ENCODE measurements around the gene NOLC1.
"Not testable (repeated sequence)": the region's sequence is repeated elsewhere in the genome, so short reads cannot be mapped to it uniquely, and the experiment has no call there.

The NOLC1 gene

DNA sequence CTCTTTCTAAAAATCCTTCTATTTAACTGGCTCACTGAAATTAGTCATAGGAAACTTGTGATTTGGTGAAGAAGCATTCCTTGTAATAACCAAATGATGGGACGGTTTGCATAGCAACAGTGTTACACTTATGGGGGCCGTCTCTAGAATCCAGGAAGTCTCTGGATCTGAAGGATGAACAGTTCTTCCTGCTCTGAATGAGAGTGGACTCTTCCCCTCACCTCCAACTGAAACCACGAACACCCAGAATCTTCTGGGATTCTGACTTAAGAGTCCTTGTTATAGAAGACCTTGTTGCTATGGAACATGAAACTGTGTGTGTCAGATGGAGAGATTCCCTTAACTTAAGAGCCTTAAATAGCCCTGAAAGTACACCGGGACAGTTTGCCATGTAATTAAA, 23.2 kb downstream of the NOLC1 start:
- no peaks in the 10 kb centered on the region for H3K36me3 ChIP-seq
- no peak overlapping the region for H3K4me3 ChIP-seq
- H3K9ac ChIP-seq = no peak overlapping the region
- H3K4me2 ChIP-seq = no peak overlapping the region
- no peaks in the 10 kb centered on the region for H4K20me1 ChIP-seq
- no peaks in the 10 kb centered on the region for H3K9me3 ChIP-seq
- peaks cover 2% of the 10 kb centered on the region; the same call in 1 of the 2 replicates for H3K4me1 ChIP-seq
- no peak overlapping the region for H3K27ac ChIP-seq
- H3K27me3 ChIP-seq = no peaks in the 10 kb centered on the region
- TF ChIP-seq Cebpa-rat (IDR thresholded peaks at IDR 0.05) = no peak

DNA sequence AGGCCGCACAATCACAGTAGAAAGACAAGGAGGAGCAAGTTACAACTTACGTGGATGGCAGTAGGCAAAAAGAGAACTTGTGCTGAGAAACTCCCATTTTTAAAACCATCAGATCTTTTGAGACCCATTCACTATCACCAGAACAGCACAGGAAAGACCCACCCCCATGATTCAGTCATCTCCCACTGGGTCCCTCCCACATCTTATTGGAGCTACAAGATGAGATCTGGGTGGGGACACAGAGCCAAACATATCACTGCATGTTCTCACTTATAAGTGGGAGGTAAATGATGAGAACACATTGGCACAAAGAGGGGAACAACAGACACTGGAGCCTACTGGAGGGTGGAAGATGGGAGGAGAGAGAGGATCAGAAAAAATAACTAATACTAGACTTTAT, 32.4 kb downstream of the NOLC1 start:
- H3K9me3 ChIP-seq = peaks cover 34% of the 10 kb centered on the region
- H3K27ac ChIP-seq = no peak overlapping the region
- H3K36me3 ChIP-seq = no peaks in the 10 kb centered on the region
- no peaks in the 10 kb centered on the region for H3K27me3 ChIP-seq
- no peaks in the 10 kb centered on the region for H4K20me1 ChIP-seq
- H3K4me3 ChIP-seq = no peak overlapping the region
- no peak for TF ChIP-seq Cebpa-rat (IDR thresholded peaks at IDR 0.05)
- no peak overlapping the region for H3K9ac ChIP-seq
- H3K4me2 ChIP-seq = no peak overlapping the region
- no peaks in the 10 kb centered on the region for H3K4me1 ChIP-seq

DNA sequence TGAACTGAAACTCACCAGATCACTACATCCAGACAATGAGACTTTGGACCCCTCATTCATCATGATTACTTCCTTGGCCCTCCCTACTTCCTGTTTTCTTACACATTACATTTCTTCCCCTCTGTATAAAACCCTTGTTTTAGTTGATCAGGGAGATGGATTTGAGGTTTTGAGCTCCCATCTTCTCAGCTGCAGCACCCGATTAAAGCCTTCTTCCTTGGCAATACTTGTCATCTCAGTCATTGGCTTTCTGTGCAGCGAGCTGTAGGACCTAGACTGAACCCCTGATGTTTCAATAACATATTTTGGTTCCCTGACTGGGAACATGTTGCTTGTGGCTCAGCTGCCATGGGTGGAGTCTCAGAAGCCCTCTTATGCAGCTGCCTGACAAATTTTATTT, 33.1 kb downstream of the NOLC1 start:
- no peak overlapping the region for H3K4me3 ChIP-seq
- H3K4me1 ChIP-seq = no peaks in the 10 kb centered on the region
- H3K27me3 ChIP-seq = no peaks in the 10 kb centered on the region
- H3K9me3 ChIP-seq = peaks cover 41% of the 10 kb centered on the region
- TF ChIP-seq Cebpa-rat (IDR thresholded peaks at IDR 0.05) = no peak
- no peaks in the 10 kb centered on the region for H4K20me1 ChIP-seq
- H3K4me2 ChIP-seq = no peak overlapping the region
- no peak overlapping the region for H3K27ac ChIP-seq
- H3K9ac ChIP-seq = no peak overlapping the region
- H3K36me3 ChIP-seq = no peaks in the 10 kb centered on the region

DNA sequence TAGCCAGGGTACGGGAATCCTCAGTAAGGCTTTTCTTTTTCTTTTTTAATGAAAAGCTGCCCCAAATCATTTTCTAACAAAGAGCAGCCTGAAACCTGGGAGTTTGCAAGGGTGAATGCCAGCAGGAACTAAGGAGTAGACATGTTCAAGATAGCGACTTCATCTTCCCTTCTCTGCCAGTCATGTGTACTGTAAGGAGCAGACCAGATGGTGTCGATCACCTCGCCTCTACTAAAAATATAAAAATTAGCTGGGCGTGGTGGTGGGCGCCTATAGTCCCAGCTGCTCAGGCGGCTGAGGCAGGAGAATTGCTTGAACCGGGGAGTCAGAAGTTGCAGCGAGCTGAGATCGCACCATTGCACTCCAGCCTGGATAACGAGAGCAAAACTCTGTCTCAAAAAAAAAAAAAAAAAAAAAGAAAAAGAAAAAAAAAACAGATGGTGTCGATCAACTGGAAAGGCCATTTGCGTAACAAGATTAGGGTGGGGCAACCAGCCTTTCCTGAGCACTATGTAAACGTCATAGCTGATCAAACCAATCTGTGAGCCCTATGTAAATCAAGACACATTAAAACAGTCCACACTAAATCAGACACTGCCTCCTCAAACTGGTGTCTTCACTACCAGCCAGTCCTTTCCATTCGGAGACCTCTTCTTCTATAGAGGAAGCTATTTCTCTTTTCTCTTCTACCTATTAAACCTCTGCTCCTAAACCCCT, 33.8 kb downstream of the NOLC1 start:
- Histone ChIP-seq H3K27ac (no peak overlapping the region), H3K9me3 (peaks cover 47% of the 10 kb centered on the region), H4K20me1 (no peaks in the 10 kb centered on the region), H3K4me2 (no peak overlapping the region), H3K36me3 (no peaks in the 10 kb centered on the region), H3K9ac (no peak overlapping the region), H3K27me3 (no peaks in the 10 kb centered on the region), H3K4me1 (no peaks in the 10 kb centered on the region), H3K4me3 (no peak overlapping the region)
- no peak for TF ChIP-seq Cebpa-rat (IDR thresholded peaks at IDR 0.05)

DNA sequence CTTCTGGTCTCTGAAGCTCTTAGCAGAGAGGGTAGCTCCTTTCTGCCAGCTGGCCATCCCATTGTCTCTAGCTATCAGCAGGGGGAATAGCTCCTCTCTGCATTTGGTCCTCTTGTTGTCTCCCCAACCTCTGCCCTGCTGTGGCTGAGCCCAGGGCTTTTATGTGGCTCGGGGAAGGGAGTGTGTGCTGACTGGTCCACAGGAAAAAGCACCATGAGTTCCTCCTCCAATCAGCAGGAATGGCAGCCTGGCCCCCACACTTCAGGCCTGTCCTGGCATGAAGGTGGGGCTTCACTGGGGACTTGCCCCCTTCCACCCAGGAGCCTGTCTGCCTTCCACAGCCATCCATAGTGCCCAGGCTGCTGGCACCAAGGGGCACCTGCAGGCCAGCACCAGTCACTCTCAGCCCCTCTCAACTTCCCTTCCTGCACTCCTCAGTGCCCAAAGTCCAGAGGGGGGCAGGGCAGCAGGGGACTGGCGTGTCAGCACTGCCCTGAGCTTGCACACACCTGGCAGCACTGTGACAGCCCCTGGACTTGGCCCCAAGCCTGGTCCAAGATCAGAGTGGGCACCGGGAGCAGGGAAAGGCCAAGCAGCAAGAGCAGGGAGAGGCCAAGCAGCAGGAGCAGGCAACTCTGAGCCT, 36.2 kb downstream of the NOLC1 start:
- H3K4me2 ChIP-seq = no peak overlapping the region
- H3K27ac ChIP-seq = no peak overlapping the region
- H3K4me1 ChIP-seq = no peaks in the 10 kb centered on the region
- peaks cover 72% of the 10 kb centered on the region for H3K9me3 ChIP-seq
- H3K27me3 ChIP-seq = no peaks in the 10 kb centered on the region
- H4K20me1 ChIP-seq = no peaks in the 10 kb centered on the region
- no peak for TF ChIP-seq Cebpa-rat (IDR thresholded peaks at IDR 0.05)
- no peak overlapping the region for H3K4me3 ChIP-seq
- H3K9ac ChIP-seq = no peak overlapping the region
- no peaks in the 10 kb centered on the region for H3K36me3 ChIP-seq

DNA sequence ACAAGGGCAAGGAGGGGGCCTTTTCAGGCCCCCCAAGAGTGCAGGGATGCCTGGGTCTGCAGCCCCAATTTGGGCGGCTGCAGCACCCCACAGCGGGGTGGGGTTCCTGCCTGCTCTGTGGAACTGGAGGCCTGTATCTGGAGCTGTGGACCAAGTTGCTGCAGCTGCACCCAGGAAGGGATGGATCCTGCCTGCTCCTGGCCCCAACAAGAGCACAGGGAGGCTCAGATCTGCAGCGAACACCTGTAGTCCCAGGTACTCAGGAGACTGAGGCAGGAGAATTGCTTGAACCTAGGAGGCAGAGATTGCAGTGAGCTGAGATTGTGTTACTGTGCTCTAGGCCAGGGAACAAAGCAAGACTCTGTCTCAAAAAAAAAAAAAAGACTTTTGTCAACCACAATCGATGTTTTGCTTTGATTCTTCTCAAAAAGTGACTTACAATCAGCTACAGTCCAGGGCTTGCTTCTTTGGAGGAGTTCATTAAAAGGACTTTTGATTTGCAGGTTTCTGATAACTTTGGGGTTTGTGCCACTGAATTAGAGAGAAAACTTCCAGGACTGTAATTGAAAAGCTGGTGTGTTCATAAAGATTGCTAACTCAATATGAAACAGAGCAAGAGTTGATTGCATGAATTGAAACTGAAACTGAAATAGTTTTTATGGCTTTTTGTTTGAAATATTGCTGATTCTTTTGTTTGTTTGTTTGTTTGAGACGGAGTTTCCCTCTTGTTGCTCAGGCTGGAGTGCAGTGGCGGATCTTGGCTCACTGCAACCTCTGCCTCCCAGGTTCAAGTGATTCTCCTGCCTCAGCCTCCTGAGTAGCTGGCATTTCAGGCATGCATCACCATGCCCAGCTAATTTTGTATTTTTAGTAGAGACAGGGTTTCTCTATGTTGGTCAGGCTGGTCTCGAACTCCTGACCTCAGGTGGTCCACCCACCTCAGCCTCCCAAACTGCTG, 37.0 kb downstream of the NOLC1 start:
- H3K4me3 ChIP-seq, H3K4me2 ChIP-seq, H4K20me1 ChIP-seq, H3K27me3 ChIP-seq, H3K27ac ChIP-seq, H3K36me3 ChIP-seq, H3K4me1 ChIP-seq, H3K9ac ChIP-seq: not testable (repeated sequence)
- peaks cover 74% of the 10 kb centered on the region for H3K9me3 ChIP-seq

DNA sequence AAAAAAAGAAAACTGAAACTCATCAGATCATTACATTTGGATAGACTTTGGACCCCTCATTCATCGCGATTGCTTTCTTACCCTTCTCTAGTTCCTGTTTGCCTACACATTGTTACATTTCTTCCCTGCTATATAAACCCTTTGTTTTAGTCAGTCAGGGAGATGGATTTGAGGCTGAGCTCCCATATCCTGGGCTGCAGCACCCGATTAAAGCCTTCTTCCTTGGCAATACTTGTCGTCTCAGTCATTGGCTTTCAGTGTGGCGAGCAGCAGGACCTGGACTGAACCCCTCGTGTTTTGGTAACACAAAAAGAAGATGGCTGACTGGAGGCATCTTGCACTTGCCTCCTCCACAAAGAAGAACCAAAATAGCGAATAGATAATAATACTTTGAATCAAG, 39.8 kb downstream of the NOLC1 start:
- Histone ChIP-seq H3K4me1 (no peaks in the 10 kb centered on the region), H4K20me1 (no peaks in the 10 kb centered on the region), H3K27me3 (no peaks in the 10 kb centered on the region), H3K4me2 (no peak overlapping the region), H3K4me3 (no peak overlapping the region), H3K36me3 (no peaks in the 10 kb centered on the region), H3K9me3 (peaks cover 50% of the 10 kb centered on the region), H3K27ac (no peak overlapping the region), H3K9ac (no peak overlapping the region)
- TF ChIP-seq Cebpa-rat (IDR thresholded peaks at IDR 0.05) = no peak

DNA sequence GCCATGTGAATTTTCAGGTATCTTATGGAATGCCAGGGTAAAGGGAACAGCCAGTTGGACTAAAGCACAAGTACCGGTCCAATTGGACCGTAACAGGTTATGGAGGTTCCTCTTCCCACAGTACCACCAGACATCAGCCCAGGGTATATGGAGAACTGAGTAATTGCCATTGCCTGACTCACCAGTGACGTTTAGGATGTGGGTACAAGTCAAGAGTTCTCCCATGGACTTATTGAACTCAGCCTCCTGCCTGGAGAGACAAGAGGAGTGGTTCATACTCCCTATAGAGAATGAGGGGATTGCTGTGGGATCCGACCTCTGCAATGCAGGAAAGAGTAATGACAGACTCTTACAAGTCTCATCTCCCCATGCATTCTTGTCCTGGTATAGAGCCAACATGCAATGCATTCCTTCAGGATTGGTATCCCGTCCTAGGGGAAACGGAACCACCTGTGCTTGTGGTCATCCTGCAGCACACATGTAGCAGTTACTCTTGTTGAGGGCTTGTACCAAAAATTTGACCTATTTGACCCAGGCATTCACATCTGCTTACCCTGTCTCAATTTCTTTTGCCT, 43.2 kb downstream of the NOLC1 start:
- Histone ChIP-seq H3K27me3 (no peaks in the 10 kb centered on the region), H3K9me3 (peaks cover 35% of the 10 kb centered on the region), H3K9ac (no peak overlapping the region), H3K27ac (no peak overlapping the region), H4K20me1 (no peaks in the 10 kb centered on the region), H3K4me3 (no peak overlapping the region), H3K4me2 (no peak overlapping the region), H3K36me3 (no peaks in the 10 kb centered on the region), H3K4me1 (no peaks in the 10 kb centered on the region)
- TF ChIP-seq Cebpa-rat (IDR thresholded peaks at IDR 0.05) = no peak

DNA sequence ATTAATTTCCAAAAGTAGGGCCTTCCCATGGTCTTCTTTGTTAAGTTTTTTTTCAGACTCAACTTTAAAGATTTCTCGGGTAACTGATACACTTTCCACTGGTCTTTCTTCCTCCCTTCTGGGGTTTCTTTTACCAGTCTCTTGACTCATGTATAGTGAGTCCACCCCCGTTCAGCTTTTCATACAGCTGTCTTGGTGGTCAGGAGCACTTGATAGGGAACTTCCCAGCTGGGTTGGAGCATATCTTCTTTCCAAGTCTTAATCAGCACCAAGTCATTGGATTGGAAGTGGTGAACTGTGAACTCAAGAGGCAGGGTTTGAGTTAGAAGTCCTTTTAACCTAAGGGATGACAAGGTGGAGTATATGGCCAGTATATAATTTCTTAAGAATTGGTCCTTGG, 44.7 kb downstream of the NOLC1 start:
- Histone ChIP-seq H3K9ac (no peak overlapping the region), H3K4me3 (no peak overlapping the region), H3K36me3 (no peaks in the 10 kb centered on the region), H3K4me2 (no peak overlapping the region), H3K27me3 (no peaks in the 10 kb centered on the region), H4K20me1 (no peaks in the 10 kb centered on the region), H3K4me1 (no peaks in the 10 kb centered on the region), H3K27ac (no peak overlapping the region), H3K9me3 (peaks cover 29% of the 10 kb centered on the region)
- no peak for TF ChIP-seq Cebpa-rat (IDR thresholded peaks at IDR 0.05)

All from BLaER1 (cell line).